Measurements from ENCODE around the gene OR51I1. TPM values are rescaled to one million over a fixed set of nuclear protein-coding genes. Genes with fewer than 3 reads are reported as not detected.

Gene OR51I1, protein sequence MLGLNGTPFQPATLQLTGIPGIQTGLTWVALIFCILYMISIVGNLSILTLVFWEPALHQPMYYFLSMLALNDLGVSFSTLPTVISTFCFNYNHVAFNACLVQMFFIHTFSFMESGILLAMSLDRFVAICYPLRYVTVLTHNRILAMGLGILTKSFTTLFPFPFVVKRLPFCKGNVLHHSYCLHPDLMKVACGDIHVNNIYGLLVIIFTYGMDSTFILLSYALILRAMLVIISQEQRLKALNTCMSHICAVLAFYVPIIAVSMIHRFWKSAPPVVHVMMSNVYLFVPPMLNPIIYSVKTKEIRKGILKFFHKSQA
- total RNA-seq (2014; rRNA removed; shearing (Covaris generic)) = not detected in 2 replicates

DNA sequence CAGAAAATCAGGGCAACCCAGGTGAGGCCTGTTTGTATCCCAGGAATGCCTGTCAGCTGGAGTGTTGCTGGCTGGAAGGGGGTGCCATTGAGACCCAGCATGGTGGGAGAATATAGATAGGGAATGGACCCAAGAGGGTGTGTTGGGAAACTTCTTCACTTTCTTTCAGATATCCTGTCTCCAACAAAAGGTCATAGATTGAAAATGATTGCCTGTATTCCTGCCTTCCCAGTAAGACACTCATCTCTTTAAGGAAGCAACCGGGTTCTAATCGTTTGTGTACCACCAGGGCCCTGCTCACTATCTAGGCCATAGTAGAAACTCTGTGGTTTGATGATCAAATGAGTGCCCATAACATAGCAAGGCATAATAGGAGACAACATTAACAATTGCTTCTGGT lies at the start of gene OR51I1:
TSS of gene OR51I1 (minus strand) at position 101 of the 400 bp plus-strand sequence. CDS start at position 101, 0 bp downstream.
- Histone ChIP-seq H3K4me3 (no peak within 1 kb of the TSS), H3K27ac (no peak within 1 kb of the TSS), H3K27me3 (replicated peaks) (peaks cover 6% of the 10 kb centered on the region; the same call in 1 of the 2 replicates), H3K9me3 (replicated peaks) (no peaks in the 10 kb centered on the region), H3K4me1 (replicated peaks) (no peaks in the 10 kb centered on the region), H3K36me3 (no peaks in the 10 kb centered on the region)
- no peak for DNase-seq (ENCODE audit: low read depth in 1 of 2, low spot score in 2 of 2)

DNA sequence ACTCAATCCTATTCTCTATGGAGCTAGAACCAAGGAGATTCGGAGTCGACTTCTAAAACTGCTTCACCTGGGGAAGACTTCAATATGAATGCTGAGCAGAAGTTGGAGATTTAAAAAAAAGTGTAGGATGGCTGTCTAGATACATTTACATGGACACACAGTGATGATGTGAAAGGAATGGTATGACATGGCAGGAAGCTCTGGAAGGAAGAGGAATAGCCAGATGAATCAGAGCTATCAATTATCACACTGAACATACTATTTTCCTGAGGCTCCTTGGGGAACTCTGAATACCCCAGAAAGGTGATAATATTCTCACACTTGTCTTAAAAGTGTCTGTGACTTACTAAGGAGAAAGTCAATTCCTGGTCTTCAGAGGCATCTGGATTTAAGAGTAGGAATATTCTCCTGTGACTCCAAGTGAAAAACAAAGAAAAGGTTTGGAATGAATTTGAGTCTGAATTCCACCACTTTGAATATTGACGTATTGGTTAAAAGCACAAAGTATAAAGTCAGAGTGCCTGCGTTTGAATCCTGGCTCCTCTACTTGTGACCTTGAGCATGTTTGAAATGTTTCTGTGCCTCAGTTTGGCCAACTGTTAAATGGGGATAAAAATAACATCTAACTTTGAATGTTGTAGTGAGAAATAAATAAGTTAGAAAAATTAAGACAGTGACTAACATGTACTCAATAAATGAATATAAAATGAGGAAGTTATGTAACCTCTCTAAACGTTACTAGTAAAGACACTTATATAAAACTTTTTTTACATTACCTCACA lies 48.5 kb upstream of the OR51I1 start:
- no peak for DNase-seq (ENCODE audit: low read depth in 1 of 2, low spot score in 2 of 2)
- Histone ChIP-seq H3K4me1 (replicated peaks) (no peaks in the 10 kb centered on the region), H3K36me3 (no peaks in the 10 kb centered on the region), H3K27me3 (replicated peaks) (peaks cover 20% of the 10 kb centered on the region), H3K9me3 (replicated peaks) (no peaks in the 10 kb centered on the region), H3K4me3 (no peak overlapping the region), H3K27ac (no peak overlapping the region)

DNA sequence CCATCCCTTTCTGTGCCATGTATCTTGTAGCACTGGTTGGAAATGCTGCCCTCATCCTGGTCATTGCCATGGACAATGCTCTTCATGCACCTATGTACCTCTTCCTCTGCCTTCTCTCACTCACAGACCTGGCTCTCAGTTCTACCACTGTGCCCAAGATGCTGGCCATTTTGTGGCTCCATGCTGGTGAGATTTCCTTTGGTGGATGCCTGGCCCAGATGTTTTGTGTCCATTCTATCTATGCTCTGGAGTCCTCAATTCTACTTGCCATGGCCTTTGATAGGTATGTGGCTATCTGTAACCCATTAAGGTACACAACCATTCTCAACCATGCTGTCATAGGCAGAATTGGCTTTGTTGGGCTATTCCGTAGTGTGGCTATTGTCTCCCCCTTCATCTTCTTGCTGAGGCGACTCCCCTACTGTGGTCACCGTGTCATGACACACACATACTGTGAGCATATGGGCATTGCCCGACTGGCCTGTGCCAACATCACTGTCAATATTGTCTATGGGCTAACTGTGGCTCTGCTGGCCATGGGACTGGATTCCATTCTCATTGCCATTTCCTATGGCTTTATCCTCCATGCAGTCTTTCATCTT lies 47.6 kb upstream of the OR51I1 start:
- H3K36me3 ChIP-seq = no peaks in the 10 kb centered on the region

DNA sequence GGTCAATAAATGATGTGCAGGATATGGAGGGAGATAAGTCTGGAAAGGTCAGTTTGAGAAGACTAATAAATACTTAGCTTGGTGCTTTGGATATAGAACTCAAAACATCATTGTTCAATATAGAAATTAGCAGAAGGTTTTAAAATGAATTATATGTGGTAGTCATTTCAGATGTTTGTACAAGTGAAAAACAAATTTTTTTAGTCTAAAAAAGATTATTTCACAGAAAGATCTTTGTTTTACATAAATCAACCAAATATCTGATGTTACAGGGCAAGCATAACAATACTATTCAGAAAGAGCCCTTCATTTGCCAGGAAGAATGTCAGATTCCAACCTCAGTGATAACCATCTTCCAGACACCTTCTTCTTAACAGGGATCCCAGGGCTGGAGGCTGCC lies 47.1 kb upstream of the OR51I1 start, which contains the start of gene OR52D1:
TSS of gene OR52D1 (plus strand) at position 301 of the 400 bp plus-strand sequence. CDS start at position 323, 22 bp downstream.
- Histone ChIP-seq H3K4me3 (no peak within 1 kb of the TSS), H3K36me3 (no peaks in the 10 kb centered on the region), H3K4me1 (replicated peaks) (no peaks in the 10 kb centered on the region), H3K9me3 (replicated peaks) (no peaks in the 10 kb centered on the region), H3K27me3 (replicated peaks) (peaks cover 9% of the 10 kb centered on the region), H3K27ac (no peak within 1 kb of the TSS)
- no peak for DNase-seq (ENCODE audit: low read depth in 1 of 2, low spot score in 2 of 2)

More for the DNA sequence above, 47.6 kb upstream of the OR51I1 start:
- peaks cover 14% of the 10 kb centered on the region for H3K27me3 ChIP-seq (replicated peaks)
- no peaks in the 10 kb centered on the region for H3K4me1 ChIP-seq (replicated peaks)
- no peak overlapping the region for H3K4me3 ChIP-seq
- no peak for DNase-seq (ENCODE audit: low read depth in 1 of 2, low spot score in 2 of 2)
- no peaks in the 10 kb centered on the region for H3K9me3 ChIP-seq (replicated peaks)
- H3K27ac ChIP-seq = no peak overlapping the region

DNA sequence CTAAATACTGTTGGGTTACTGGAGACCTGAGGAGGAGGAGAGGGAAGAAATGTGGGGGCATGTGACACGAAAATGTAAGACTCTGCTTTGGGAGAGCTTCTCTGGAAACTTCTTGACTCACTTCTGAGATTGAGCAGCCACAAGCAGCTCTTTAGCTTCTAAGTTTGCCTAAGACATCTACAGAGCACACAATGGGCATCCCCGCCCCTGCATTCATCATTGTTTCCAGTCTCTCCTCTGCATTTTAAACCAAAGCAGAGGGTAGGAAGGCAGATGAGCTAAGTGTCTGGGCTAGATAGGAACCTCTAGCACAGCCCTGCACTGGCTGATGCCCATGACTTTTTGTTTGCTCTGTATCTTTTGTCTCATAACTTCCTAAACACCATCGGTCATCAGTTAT lies 45.1 kb upstream of the OR51I1 start:
- Histone ChIP-seq H3K36me3 (no peaks in the 10 kb centered on the region), H3K9me3 (replicated peaks) (no peaks in the 10 kb centered on the region), H3K4me3 (no peak overlapping the region), H3K27ac (no peak overlapping the region), H3K4me1 (replicated peaks) (no peaks in the 10 kb centered on the region), H3K27me3 (replicated peaks) (peaks cover 6% of the 10 kb centered on the region; the same call in 1 of the 2 replicates)
- no peak for DNase-seq (ENCODE audit: low read depth in 1 of 2, low spot score in 2 of 2)

DNA sequence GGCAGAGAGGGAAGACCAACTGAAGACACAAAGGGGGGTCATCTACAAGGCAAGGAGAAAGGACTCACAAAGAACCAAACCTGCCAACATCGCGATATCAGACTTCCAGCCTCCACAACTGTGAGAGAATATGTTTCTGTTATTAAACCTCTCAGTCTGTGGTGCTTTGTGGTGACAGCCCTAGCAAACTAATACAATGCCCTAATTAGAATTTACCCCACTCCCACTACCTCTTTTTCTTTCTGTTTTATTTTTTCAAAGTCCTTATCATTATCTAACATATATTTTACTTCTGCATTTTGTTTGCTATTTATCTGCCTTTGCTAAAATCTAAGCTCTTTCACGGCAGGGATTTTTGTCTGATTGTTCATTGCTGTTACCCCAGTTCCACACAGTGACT lies 44.7 kb upstream of the OR51I1 start:
- Histone ChIP-seq H3K27me3 (replicated peaks) (peaks cover 6% of the 10 kb centered on the region; the same call in 1 of the 2 replicates), H3K4me1 (replicated peaks) (no peaks in the 10 kb centered on the region), H3K4me3 (no peak overlapping the region), H3K9me3 (replicated peaks) (no peaks in the 10 kb centered on the region), H3K27ac (no peak overlapping the region), H3K36me3 (no peaks in the 10 kb centered on the region)
- no peak for DNase-seq (ENCODE audit: low read depth in 1 of 2, low spot score in 2 of 2)

DNA sequence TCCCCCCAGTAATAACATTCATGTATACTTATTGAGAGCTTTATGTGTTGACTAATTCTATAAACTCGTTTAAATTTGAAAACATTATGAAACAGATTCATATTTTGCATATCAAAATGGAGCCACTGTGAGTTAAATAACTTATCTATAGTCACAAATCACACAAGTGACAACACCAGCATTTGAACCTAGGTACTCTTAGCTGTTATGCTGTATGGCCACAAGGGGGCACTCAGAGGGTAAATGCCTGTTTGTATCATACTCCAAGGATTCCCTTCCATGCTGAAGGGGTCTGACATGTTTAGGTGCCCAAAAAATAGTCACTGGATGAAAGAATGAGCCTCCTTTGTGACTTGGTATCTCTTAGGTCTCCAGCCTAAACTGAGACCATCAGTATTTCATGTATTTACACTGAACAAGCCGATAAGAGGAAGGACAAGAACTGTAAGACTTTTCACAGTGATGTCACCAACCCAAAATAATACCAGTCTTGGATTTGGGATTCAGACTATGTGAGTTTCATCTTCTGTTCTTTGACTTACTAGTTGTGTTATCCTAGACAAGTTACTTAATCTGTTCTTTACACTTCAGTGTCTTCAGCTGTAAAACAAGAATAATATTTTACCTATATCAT lies 35.0 kb upstream of the OR51I1 start:
- Histone ChIP-seq H3K4me3 (no peak overlapping the region), H3K27me3 (replicated peaks) (peaks cover 18% of the 10 kb centered on the region), H3K27ac (no peak overlapping the region), H3K36me3 (no peaks in the 10 kb centered on the region), H3K4me1 (replicated peaks) (no peaks in the 10 kb centered on the region), H3K9me3 (replicated peaks) (no peaks in the 10 kb centered on the region)
- DNase-seq (ENCODE audit: low read depth in 1 of 2, low spot score in 2 of 2) = peak; percentile 41 to 59

DNA sequence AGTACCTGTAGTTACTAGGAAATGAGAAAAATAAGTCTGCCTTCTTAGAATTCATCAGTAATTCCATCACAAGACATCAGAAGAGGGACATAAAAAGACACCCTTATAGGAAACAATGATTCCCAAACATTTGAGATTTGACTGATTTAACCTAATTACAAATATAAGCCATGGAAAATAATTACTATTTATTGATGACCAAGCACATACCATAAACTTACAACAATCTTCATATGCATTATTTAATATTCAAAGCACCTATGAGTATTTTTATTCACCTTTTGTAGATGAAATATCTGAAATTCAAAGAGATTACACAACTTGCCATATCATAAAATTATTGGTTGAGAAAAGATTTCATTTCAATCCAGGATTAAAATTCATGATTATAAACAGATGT lies 32.6 kb upstream of the OR51I1 start:
- no peak for DNase-seq (ENCODE audit: low read depth in 1 of 2, low spot score in 2 of 2)
- Histone ChIP-seq H3K27me3 (replicated peaks) (peaks cover 18% of the 10 kb centered on the region), H3K4me1 (replicated peaks) (no peaks in the 10 kb centered on the region), H3K4me3 (no peak overlapping the region), H3K9me3 (replicated peaks) (no peaks in the 10 kb centered on the region), H3K36me3 (no peaks in the 10 kb centered on the region), H3K27ac (no peak overlapping the region)

DNA sequence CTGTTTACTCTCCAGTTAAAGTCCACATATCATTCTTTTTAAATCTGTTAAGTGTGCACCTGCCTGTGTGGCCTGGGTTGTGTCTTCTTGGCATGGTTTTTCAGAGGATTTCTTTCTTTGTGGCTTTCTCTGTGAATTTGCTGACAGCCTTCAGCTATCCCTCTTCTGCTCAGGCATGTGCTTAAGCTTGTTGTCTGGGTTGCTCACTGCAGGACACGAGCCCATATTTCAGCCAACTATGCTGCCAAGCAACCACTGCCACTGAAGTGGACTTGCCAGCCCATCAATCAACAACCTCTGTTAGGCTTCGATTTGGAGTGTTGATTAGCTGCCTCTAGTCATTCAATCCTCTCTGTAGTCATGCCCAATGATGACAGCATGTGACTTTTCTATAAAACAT lies 26.2 kb upstream of the OR51I1 start:
- no peak overlapping the region for H3K4me3 ChIP-seq
- no peaks in the 10 kb centered on the region for H3K4me1 ChIP-seq (replicated peaks)
- no peak overlapping the region for H3K27ac ChIP-seq
- DNase-seq (ENCODE audit: low read depth in 1 of 2, low spot score in 2 of 2) = no peak
- no peaks in the 10 kb centered on the region for H3K9me3 ChIP-seq (replicated peaks)
- peaks cover 2% of the 10 kb centered on the region; the same call in 1 of the 2 replicates for H3K27me3 ChIP-seq (replicated peaks)
- no peaks in the 10 kb centered on the region for H3K36me3 ChIP-seq

DNA sequence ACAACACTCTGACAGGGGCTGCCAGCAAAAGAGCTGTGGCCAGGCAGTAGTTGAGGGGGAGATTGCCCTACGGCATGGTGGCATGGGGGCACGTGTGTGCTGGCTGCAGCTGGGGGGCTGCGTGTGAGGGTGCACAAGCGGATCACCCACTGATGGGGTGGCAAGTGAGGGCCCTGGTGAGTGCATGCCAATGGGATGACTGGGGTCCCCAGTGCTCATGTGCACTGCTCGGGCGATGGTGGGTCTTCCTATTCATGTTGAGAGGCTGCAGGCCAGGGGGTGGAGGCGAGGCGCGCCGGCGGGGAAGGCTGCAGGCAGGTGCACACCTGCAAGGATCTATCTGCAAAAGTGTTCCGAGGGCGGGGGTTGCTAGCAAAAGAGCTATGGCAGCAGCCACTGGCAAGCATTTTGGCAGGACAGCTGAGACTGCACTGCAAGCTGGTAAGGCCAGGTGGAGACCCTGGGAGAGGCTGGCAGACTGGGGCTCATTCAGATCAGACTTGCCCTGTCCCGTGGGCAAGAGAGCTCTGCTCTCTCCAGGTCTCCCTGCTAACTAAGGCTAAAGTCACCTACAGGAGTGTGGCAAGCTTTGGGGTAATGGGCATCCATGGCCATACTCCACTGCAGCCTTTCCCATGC lies 19.8 kb upstream of the OR51I1 start:
- Histone ChIP-seq H3K9me3 (replicated peaks) (no peaks in the 10 kb centered on the region), H3K27me3 (replicated peaks) (peaks cover 10% of the 10 kb centered on the region; the same call in 1 of the 2 replicates), H3K36me3 (no peaks in the 10 kb centered on the region), H3K27ac (no peak overlapping the region), H3K4me3 (no peak overlapping the region), H3K4me1 (replicated peaks) (no peaks in the 10 kb centered on the region)
- no peak for DNase-seq (ENCODE audit: low read depth in 1 of 2, low spot score in 2 of 2)

DNA sequence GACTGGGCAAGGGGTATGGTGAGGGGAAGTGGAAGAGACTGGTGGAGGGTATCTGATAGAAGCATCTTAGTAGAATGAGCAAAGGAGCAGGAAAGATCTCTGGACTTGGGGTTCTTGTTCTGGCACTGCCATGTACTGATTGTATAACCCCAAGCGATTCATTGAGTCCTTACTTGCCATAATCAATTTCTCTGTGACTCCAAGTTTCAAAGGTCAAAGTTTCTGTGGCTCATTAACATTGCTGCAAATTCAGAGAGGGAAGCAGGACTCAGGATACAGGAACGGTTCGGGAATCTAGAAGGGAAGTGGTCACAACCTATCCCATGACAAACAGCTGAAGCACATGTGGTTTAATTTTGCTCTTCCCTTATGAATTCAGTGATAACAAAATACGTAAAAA lies 8.1 kb upstream of the OR51I1 start:
- Histone ChIP-seq H3K4me3 (no peak overlapping the region), H3K4me1 (replicated peaks) (no peaks in the 10 kb centered on the region), H3K27me3 (replicated peaks) (peaks cover 7% of the 10 kb centered on the region; the same call in 1 of the 2 replicates), H3K27ac (no peak overlapping the region), H3K9me3 (replicated peaks) (no peaks in the 10 kb centered on the region), H3K36me3 (no peaks in the 10 kb centered on the region)
- no peak for DNase-seq (ENCODE audit: low read depth in 1 of 2, low spot score in 2 of 2)

DNA sequence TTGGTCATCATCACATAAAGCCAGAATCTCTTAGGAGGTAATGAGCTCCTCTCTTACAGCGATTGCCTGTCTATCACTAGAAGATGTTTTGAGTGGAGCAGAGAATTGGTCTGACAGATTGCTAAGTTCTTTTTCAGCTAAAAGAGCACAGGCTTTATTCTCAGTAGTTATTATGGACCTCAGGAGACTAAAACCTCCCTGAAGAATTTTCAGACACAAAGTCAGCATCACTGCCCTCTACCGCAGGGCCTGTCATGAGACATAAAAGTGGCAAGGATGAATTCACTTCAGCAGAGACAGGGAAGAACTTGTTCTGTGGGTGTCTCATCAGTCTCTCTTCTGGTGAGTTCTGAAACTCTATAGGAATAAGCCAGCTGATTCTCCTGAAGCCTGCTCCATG lies 7.7 kb upstream of the OR51I1 start, which contains the start of gene OR51I2:
TSS of gene OR51I2 (plus strand) at position 301 of the 400 bp plus-strand sequence. CDS start 4,166 bp downstream, outside the sequence.
- Histone ChIP-seq H3K36me3 (no peaks in the 10 kb centered on the region), H3K27ac (no peak within 1 kb of the TSS), H3K9me3 (replicated peaks) (no peaks in the 10 kb centered on the region), H3K4me3 (no peak within 1 kb of the TSS), H3K4me1 (replicated peaks) (no peaks in the 10 kb centered on the region), H3K27me3 (replicated peaks) (peaks cover 8% of the 10 kb centered on the region; the same call in 1 of the 2 replicates)
- no peak for DNase-seq (ENCODE audit: low read depth in 1 of 2, low spot score in 2 of 2)

DNA sequence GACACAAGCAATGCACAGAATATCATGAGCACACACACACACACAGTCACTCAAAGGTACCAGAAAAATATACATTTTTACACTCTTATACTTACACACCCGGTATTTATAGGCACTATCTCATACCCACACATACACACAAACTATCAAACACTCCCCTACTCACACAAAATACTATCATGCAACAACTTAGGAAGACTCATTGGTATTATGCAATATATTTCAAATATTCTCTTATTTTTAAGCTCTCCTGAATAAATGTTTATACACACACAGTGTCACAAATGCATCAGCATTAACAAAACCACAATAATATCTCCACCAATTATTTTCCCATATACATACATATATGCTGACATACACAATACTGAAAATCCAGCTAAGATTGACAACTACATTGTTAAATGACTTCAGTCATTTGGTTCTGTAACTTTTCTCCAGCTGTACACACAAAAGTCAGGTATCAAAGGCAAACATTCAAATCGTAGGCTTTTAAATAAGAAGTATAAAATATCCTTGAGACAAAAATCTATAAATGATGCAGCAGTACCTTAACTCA lies 2.6 kb upstream of the OR51I1 start:
- Histone ChIP-seq H3K9me3 (replicated peaks) (no peaks in the 10 kb centered on the region), H3K4me3 (no peak overlapping the region), H3K4me1 (replicated peaks) (no peaks in the 10 kb centered on the region), H3K27ac (no peak overlapping the region), H3K36me3 (no peaks in the 10 kb centered on the region), H3K27me3 (replicated peaks) (peaks cover 8% of the 10 kb centered on the region)
- no peak for DNase-seq (ENCODE audit: low read depth in 1 of 2, low spot score in 2 of 2)
